Fibroblast of pulmonary artery (primary cell): ENCODE results near the gene SEMA6C.
"Not testable (repeated sequence)": the region's sequence is repeated elsewhere in the genome, so short reads cannot be mapped to it uniquely, and the experiment has no call there.

Experiments
- DNase-seq: peaks from one replicate; pipeline ENCODE4 v3.0.0-alpha.2; 2010; ENCODE audit warnings: low read depth
- H3K4me3 ChIP-seq: replicated peaks from 2 replicates; pipeline ENCODE4 v1.5.1; 2011; ENCODE audit warnings: low read depth, mild to moderate bottlenecking, control low read depth, low read length, moderate library complexity
- CTCF ChIP-seq: IDR thresholded peaks from 2 replicates; pipeline ENCODE4 v1.5.1; 2011; ENCODE audit warnings: mild to moderate bottlenecking, control low read depth, low read length, inconsistent platforms; ENCODE audit errors: missing control alignments

Gene SEMA6C

GRCh38 chr1:151146412-151147131 is at the start of gene SEMA6C:
SEMA6C (minus strand) TSS chr1:151146631; CDS start chr1:151142621, 4,010 bp downstream.
- peak; percentile 92 for DNase-seq
- no peak for TF ChIP-seq CTCF
- peak within 1 kb of the TSS; percentile 71 for H3K4me3 ChIP-seq

- not testable (repeated sequence) for H3K4me3 ChIP-seq
- DNase-seq, result peak; percentile 93
These were observed 48.6 kb upstream of the SEMA6C start for GRCh38 chr1:151194894-151195594.

GRCh38 chr1:151193856-151194255 is 47.4 kb upstream of the SEMA6C start:
- H3K4me3 ChIP-seq, result no peak overlapping the region
- TF ChIP-seq CTCF, result no peak
- no peak for DNase-seq

GRCh38 chr1:151193304-151193703 is 46.9 kb upstream of the SEMA6C start:
- no peak overlapping the region for H3K4me3 ChIP-seq
- DNase-seq, result no peak
- TF ChIP-seq CTCF, result no peak

- no peak for TF ChIP-seq CTCF
- H3K4me3 ChIP-seq, result no peak overlapping the region
- DNase-seq, result no peak
These were observed 45.6 kb upstream of the SEMA6C start for GRCh38 chr1:151192047-151192446.

- no peak for TF ChIP-seq CTCF
- peak within 1 kb of the TSS; percentile 96 for H3K4me3 ChIP-seq
- peak; percentile 88 for DNase-seq
These were observed 43.4 kb upstream of the SEMA6C start, which contains the start of gene VPS72 for GRCh38 chr1:151189637-151190445. VPS72 (minus strand) TSS chr1:151190197; CDS start chr1:151190121, 76 bp downstream.

GRCh38 chr1:151188667-151189066 is 42.2 kb upstream of the SEMA6C start:
- peak overlapping the region; percentile 96 for H3K4me3 ChIP-seq
- not testable (repeated sequence) for DNase-seq
